HG02588 (cell line): ENCODE measurements around the gene DHRS13.
"Not testable (repeated sequence)": the region's sequence is repeated elsewhere in the genome, so short reads cannot be mapped to it uniquely, and the experiment has no call there.

Source experiments
- ATAC-seq: cut with Tn5 transposase; IDR thresholded peaks from one replicate; pipeline ENCODE4 v1.9.1; 2021; ENCODE audit warnings: mild to moderate bottlenecking, moderate library complexity; ENCODE audit not compliant: unreplicated experiment

The DHRS13 gene

GRCh38 chr17:28937044-28937729 lies 34.3 kb upstream of the DHRS13 start:
- no peak for ATAC-seq

DNA sequence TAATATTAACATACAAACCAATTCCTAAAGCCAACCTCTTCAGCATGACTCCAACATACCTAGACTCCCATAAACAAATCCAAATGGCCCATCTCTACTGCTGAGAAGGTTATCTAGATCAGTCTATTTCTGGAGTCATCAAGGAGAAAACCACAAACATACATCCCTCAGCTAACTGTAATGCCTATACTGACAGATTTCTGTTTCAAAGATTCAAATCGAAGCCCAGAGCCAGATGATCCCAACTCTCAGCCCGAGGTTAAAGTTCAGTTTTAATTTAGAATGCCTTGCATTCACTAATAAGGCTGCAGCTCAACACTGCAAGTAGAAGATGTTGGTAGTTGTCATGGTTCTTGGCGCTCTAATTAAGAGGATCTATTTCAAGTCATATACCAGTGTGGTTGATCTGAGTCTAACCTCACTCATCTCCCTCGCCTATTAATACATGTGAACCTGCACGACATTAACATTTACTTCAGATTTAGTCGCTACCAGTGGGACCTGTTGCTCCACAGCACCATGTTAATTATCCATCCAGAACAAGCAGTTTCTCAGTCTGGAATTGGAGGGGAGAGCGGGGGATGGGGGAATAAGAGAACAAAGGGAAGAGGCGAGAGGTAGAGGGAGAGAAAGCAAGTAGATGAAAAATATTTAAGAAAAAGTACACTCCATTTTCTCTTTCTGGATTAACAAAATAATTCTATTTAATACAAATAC lies 33.0 kb upstream of the DHRS13 start:
- no peak for ATAC-seq

DNA sequence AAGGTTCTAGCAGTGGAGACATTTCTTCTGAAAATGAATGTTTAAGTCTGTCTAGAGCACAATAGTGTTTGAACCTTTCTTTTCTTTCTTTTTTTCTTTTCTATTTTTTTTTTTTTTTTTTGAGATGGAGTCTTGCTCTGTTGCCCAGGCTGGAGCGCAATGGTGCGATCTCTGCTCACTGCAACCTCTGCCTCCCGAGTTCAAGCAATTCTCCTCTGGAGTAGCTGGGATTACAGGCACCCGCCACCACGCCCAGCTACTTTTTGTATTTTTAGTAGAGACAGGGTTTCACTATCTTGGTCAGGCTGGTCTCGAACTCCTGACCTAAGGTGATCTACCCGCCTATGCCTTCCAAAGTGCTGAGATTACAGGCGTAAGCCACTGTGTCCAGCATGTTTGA lies 31.6 kb upstream of the DHRS13 start:
- ATAC-seq = not testable (repeated sequence)

GRCh38 chr17:28929787-28930186 lies 26.9 kb upstream of the DHRS13 start:
- no peak for ATAC-seq

- no peak for ATAC-seq
Measured at GRCh38 chr17:28928061-28928460, 25.2 kb upstream of the DHRS13 start.

DNA sequence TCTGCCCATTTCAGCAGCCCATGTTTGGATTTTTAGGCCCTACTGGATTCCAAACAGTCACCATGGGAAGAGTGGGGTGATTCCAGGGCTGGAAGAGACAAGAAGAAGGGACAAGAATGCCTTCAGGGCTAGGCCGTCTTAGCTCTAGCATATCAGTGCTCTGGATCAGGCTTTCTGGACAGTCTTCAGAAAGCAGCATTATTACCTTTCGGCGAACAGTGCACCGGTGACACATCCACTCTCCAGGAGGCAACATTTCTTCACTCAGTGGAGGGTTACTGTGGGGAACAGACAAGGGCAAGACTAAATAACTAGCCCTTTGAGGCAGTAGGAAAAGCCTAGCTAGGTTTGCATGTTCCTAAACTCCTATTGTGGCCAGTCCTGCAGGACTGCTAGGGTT lies 23.9 kb upstream of the DHRS13 start:
- no peak for ATAC-seq

- ATAC-seq = no peak
Measured at GRCh38 chr17:28926366-28926765, 23.5 kb upstream of the DHRS13 start.

- no peak for ATAC-seq
Measured at GRCh38 chr17:28925912-28926365, 23.1 kb upstream of the DHRS13 start.

DNA sequence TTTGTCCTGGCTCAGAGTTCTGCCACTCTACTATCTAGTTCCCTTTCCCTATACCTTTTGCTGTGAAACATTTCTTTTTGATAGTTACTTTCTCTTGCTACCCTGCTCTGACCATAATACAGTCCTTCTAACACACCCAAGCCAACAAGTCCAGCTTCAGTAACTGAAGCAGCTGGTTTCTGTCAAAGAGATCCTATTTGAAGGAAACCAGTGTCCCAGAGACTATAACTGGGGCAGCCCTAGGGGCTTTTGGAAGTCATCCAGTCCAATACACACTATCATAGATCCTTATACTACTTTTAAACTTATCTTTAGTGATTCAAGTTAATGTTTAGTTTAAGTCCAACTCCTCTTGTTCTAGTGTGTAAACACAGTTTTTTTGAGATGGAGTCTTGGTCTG lies 17.3 kb upstream of the DHRS13 start:
- no peak for ATAC-seq

- no peak for ATAC-seq
Measured at GRCh38 chr17:28918295-28918694, 15.4 kb upstream of the DHRS13 start.

GRCh38 chr17:28917465-28917864 lies 14.6 kb upstream of the DHRS13 start:
- no peak for ATAC-seq

DNA sequence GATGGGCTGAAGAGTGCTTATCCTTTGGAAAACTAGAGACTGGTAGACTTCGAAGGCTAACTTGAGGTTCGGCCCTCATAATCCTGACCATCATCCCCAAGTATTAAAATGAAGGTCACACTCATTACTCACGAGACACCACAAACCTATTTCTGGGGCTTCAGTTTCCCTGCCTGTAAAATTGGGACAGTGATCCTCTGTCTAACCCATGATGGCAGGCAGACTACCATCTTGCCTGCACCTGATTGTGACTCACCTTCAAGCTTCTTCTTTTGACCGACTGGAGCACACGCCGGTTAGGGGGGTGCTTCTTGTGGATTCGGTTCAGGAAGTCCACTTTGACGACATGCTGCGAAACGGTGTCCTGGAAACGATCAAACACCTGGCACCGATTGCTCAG lies 14.2 kb upstream of the DHRS13 start:
- ATAC-seq = no peak

DNA sequence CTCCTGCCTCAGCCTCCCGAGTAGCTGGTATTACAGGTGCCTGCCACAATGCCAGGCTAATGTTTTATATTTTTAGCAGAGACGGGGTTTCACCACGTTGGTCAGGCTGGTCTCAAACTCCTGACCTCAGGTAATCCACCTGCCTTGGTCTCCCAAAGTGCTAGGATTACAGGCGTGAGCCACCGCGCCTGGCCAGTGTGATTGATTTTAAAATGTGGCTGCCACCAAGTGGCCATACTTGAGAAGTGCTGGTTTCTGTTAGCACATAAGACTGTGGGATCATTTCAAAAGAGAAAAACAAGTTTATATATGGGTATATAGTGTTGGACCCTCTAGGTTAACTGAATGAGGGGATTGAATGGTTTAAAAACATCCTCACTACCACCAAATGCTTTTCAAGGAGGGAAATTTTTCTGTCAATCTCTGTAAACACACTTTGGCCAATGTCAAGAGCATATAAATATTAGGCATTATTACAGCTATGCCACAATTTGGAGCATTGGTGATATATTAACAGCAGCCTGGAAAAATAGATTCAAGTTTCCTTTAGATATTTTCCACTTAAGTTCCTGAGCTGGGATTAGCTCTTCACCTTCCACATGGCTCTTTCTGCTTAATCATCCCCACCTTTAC lies 13.5 kb upstream of the DHRS13 start:
- ATAC-seq = no peak

GRCh38 chr17:28912938-28913333 lies 10.1 kb upstream of the DHRS13 start:
- no peak for ATAC-seq

DNA sequence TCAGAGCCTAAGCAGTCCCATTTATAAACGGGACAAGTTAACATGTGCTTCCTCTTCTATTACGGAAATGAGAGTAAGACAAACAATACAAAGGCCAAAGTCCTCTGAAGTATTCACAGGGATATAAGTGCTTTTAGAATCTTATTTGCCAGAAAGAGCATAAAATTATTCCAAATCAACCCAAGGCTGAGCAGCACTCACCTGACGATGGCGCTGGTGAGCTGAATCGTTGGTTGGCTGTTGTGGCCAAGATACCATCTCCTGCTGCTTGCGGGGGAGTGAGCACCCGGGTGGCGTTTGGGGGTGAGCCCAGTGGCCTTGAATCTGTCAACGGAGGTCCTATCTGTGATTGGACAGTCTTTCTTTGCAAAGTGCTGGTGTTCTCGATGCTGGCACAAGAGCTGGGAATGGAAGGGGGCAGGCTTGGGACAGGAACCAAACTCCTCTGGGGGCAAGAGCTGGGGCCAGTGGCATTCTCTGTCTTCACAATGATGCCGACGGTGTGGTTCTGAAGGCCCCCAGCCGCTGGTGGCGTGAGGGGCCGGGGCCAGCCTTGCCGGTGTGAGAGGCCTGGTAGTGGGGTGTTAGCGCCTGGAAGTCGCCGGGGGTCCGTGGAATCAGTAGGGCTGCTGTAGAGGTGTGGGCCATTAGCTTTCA lies 9.5 kb upstream of the DHRS13 start:
- no peak for ATAC-seq

DNA sequence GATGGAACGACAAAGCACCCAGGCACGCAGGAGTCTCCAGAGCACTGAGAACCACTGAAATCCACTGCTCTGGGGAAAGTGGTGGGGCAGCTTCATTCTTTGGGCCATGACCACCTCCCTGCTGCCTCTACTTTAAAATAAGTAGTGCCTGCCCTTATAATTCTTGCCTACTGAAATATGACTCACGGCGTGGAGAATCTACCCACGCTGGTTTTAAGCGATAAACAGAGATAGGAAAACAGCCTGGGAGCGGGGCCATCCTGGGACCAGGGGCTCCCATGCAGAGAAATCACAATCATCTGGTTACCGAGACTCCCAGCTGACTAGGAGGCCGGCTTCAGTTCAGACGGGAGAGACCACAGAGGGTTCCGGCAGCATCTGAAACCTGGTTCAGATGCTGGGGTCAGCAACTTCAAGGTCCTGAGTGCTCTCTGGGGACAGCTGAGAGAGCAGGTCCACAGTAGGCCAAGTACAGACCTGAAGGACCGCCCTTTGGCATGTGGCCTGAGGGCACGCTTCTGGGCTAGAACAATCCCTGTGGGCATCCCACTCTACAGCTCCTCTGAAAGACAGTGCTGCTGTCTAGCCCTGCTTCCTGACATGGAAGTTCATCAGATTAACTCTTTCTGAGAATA lies 8.6 kb upstream of the DHRS13 start:
- ATAC-seq = no peak

- no peak for ATAC-seq
Measured at GRCh38 chr17:28910534-28910933, 7.7 kb upstream of the DHRS13 start.

DNA sequence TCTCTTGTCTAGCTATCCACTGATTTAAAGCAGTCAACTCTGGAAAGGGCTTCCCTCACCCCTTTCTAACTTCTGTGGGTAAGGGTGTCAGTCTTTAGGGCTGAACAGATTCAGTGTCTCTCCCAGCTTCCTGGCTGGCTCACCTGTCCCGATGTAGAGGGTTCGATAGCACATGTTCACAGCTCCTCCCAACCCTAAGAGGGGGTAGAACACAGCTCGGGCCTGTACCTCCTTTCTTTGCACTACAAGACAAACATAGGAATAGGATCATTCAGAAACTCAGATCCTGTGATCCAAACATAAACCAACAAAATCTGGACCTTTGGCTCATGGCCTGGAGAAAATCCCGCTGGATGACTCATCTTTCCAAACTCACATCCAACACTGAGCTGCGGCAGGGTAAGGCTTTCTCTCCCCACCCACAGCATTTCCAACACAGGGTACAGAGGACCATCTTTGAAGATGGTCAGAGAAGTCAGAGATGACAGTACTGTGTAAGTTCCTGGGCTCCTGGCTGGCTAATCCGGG lies 5.8 kb upstream of the DHRS13 start:
- ATAC-seq = no peak

- ATAC-seq = no peak
Measured at GRCh38 chr17:28907709-28908475, 5.0 kb upstream of the DHRS13 start.
